ENCODE results near the gene GSN. TPM values are rescaled to one million over a fixed set of nuclear protein-coding genes. Genes with fewer than 3 reads are reported as not detected.

The GSN gene
- total RNA-seq, 2 experiments from 2014 or later: 2.9 to 3.4 TPM

- Mint-ChIP-seq H3K4me3 (no peak overlapping the region), H3K27ac (no peak overlapping the region), H3K27me3 (peaks cover 21% of the 10 kb centered on the region), H3K9me3 (no peaks in the 10 kb centered on the region), H3K36me3 (ENCODE audit: low read depth) (no peaks in the 10 kb centered on the region), H3K4me1 (peaks cover 17% of the 10 kb centered on the region)
- DNase-seq: no peak
- CTCF ChIA-PET: interaction anchor here (1.2 kb wide), 1 partner anchor 19 kb away, joined by 4 read pairs; no protein-coding TSS in a partner anchor
- POLR2A ChIA-PET: no interaction called here
These were observed 29.4 kb downstream of the GSN start for GRCh38 chr9:121297389-121297788.

GRCh38 chr9:121298016-121298538 lies 30.1 kb downstream of the GSN start:
- ChIA-PET POLR2A (no interaction called here), CTCF (interaction anchor here (0.8 to 1.9 kb wide), 2 partner anchors 17 to 22 kb away, joined by 4 read pairs; no protein-coding TSS in a partner anchor)
- no peak for DNase-seq
- no peaks in the 10 kb centered on the region for H3K36me3 Mint-ChIP-seq (ENCODE audit: low read depth)
- H3K4me3 Mint-ChIP-seq: no peak overlapping the region
- peaks cover 17% of the 10 kb centered on the region for H3K4me1 Mint-ChIP-seq
- no peak overlapping the region for H3K27ac Mint-ChIP-seq
- no peaks in the 10 kb centered on the region for H3K9me3 Mint-ChIP-seq
- peaks cover 21% of the 10 kb centered on the region for H3K27me3 Mint-ChIP-seq

- ChIA-PET POLR2A (no interaction called here), CTCF (interaction anchor here (0.7 to 1.9 kb wide), 6 partner anchors 16 to 89 kb away, joined by 3 to 7 read pairs (median 4); no protein-coding TSS in a partner anchor)
- H3K27me3 Mint-ChIP-seq: peaks cover 21% of the 10 kb centered on the region
- H3K36me3 Mint-ChIP-seq (ENCODE audit: low read depth): no peaks in the 10 kb centered on the region
- H3K9me3 Mint-ChIP-seq: no peaks in the 10 kb centered on the region
- H3K4me1 Mint-ChIP-seq: peaks cover 17% of the 10 kb centered on the region
- peak overlapping the region; percentile 47 for H3K4me3 Mint-ChIP-seq
- no peak overlapping the region for H3K27ac Mint-ChIP-seq
- DNase-seq: no peak
These were observed 30.9 kb downstream of the GSN start for GRCh38 chr9:121298689-121299466.

- Mint-ChIP-seq H3K27me3 (peaks cover 21% of the 10 kb centered on the region), H3K4me3 (peak overlapping the region; percentile 62), H3K36me3 (ENCODE audit: low read depth) (no peaks in the 10 kb centered on the region), H3K9me3 (no peaks in the 10 kb centered on the region), H3K27ac (no peak overlapping the region), H3K4me1 (peaks cover 17% of the 10 kb centered on the region)
- DNase-seq: peak; percentile 13
- ChIA-PET POLR2A (no interaction called here), CTCF (interaction anchor here (0.7 to 1.9 kb wide), 5 partner anchors 15 to 90 kb away, joined by 3 to 7 read pairs (median 4); no protein-coding TSS in a partner anchor)
These were observed 31.7 kb downstream of the GSN start for GRCh38 chr9:121299467-121300282.

- no peak for DNase-seq
- POLR2A ChIA-PET: no interaction called here
- Mint-ChIP-seq H3K27ac (no peak overlapping the region), H3K27me3 (peaks cover 21% of the 10 kb centered on the region), H3K4me3 (peak overlapping the region; percentile 62), H3K36me3 (ENCODE audit: low read depth) (no peaks in the 10 kb centered on the region), H3K4me1 (peaks cover 17% of the 10 kb centered on the region), H3K9me3 (no peaks in the 10 kb centered on the region)
- CTCF ChIA-PET: no interaction called here
These were observed 32.5 kb downstream of the GSN start for GRCh38 chr9:121300283-121301119.

GRCh38 chr9:121301881-121302286 lies 33.9 kb downstream of the GSN start:
- Mint-ChIP-seq H3K27ac (no peak overlapping the region), H3K9me3 (no peaks in the 10 kb centered on the region), H3K36me3 (ENCODE audit: low read depth) (no peaks in the 10 kb centered on the region), H3K4me3 (no peak overlapping the region), H3K27me3 (peaks cover 21% of the 10 kb centered on the region), H3K4me1 (peaks cover 17% of the 10 kb centered on the region)
- POLR2A ChIA-PET: no interaction called here
- CTCF ChIA-PET: interaction anchor here (0.9 kb wide), 1 partner anchor 146 kb away, joined by 3 read pairs; no protein-coding TSS in a partner anchor
- no peak for DNase-seq

- ChIA-PET CTCF (interaction anchor here (0.9 to 1.7 kb wide), 2 partner anchors 17 to 147 kb away, joined by 3 to 9 read pairs; no protein-coding TSS in a partner anchor), POLR2A (no interaction called here)
- DNase-seq: no peak
- Mint-ChIP-seq H3K4me1 (peaks cover 17% of the 10 kb centered on the region), H3K4me3 (no peak overlapping the region), H3K27ac (no peak overlapping the region), H3K9me3 (no peaks in the 10 kb centered on the region), H3K27me3 (peaks cover 21% of the 10 kb centered on the region), H3K36me3 (ENCODE audit: low read depth) (no peaks in the 10 kb centered on the region)
These were observed 34.4 kb downstream of the GSN start for GRCh38 chr9:121302341-121302740.

GRCh38 chr9:121302786-121303185 lies 34.8 kb downstream of the GSN start:
- ChIA-PET CTCF (interaction anchor here (0.9 to 1.7 kb wide), 2 partner anchors 17 to 147 kb away, joined by 3 to 9 read pairs; no protein-coding TSS in a partner anchor), POLR2A (no interaction called here)

GRCh38 chr9:121303456-121304451 lies 35.8 kb downstream of the GSN start:
- no peak overlapping the region for H3K27ac Mint-ChIP-seq

More at GRCh38 chr9:121302786-121303185, 34.8 kb downstream of the GSN start:
- Mint-ChIP-seq H3K27me3 (peaks cover 21% of the 10 kb centered on the region), H3K36me3 (ENCODE audit: low read depth) (no peaks in the 10 kb centered on the region), H3K27ac (no peak overlapping the region), H3K4me3 (no peak overlapping the region), H3K4me1 (peaks cover 17% of the 10 kb centered on the region), H3K9me3 (no peaks in the 10 kb centered on the region)
- DNase-seq: no peak

GRCh38 chr9:121304707-121305106 lies 36.7 kb downstream of the GSN start:
- H3K9me3 Mint-ChIP-seq: no peaks in the 10 kb centered on the region
- no peaks in the 10 kb centered on the region for H3K36me3 Mint-ChIP-seq (ENCODE audit: low read depth)
- ChIA-PET POLR2A (no interaction called here), CTCF (no interaction called here)
- H3K27ac Mint-ChIP-seq: no peak overlapping the region
- peaks cover 7% of the 10 kb centered on the region for H3K4me1 Mint-ChIP-seq
- DNase-seq: no peak
- no peak overlapping the region for H3K4me3 Mint-ChIP-seq
- peaks cover 8% of the 10 kb centered on the region for H3K27me3 Mint-ChIP-seq

More at GRCh38 chr9:121303456-121304451, 35.8 kb downstream of the GSN start:
- Mint-ChIP-seq H3K9me3 (no peaks in the 10 kb centered on the region), H3K27me3 (peaks cover 13% of the 10 kb centered on the region), H3K36me3 (ENCODE audit: low read depth) (no peaks in the 10 kb centered on the region), H3K4me3 (no peak overlapping the region), H3K4me1 (peaks cover 13% of the 10 kb centered on the region)
- CTCF ChIA-PET: interaction anchor here (1.7 kb wide), 1 partner anchor 16 kb away, joined by 9 read pairs; no protein-coding TSS in a partner anchor
- POLR2A ChIA-PET: no interaction called here
- no peak for DNase-seq

GRCh38 chr9:121305269-121305994 lies 37.5 kb downstream of the GSN start:
- Mint-ChIP-seq H3K4me3 (no peak overlapping the region), H3K4me1 (peaks cover 2% of the 10 kb centered on the region), H3K27me3 (peaks cover 2% of the 10 kb centered on the region), H3K36me3 (ENCODE audit: low read depth) (no peaks in the 10 kb centered on the region), H3K27ac (no peak overlapping the region), H3K9me3 (no peaks in the 10 kb centered on the region)
- POLR2A ChIA-PET: interaction anchor here (0.6 kb wide), 1 partner anchor 79 kb away, joined by 3 read pairs; no protein-coding TSS in a partner anchor
- CTCF ChIA-PET: interaction anchor here (1.0 to 2.1 kb wide), 2 partner anchors 15 to 16 kb away, joined by 3 to 7 read pairs; no protein-coding TSS in a partner anchor
- no peak for DNase-seq
